22Rv1 (cell line): ENCODE data around the gene MBD6.

Source experiments
- H3K27ac ChIP-seq: fragments of 450-650 bp; 2 replicates; pipeline ENCODE4 v1.5.1; 2017
- CTCF ChIP-seq: fragments of 450-650 bp; IDR thresholded peaks from 2 replicates; pipeline ENCODE4 v1.5.1; 2017; ENCODE audit warnings: mild to moderate bottlenecking
- ZFX ChIP-seq: fragments of 450-650 bp; IDR thresholded peaks from 2 replicates; pipeline ENCODE4 v1.6.1; 2017; ENCODE audit warnings: antibody characterized with exemption, borderline replicate concordance

The MBD6 gene

GRCh38 chr12:57541717-57542116 is 19.1 kb downstream of the MBD6 start:
- no peak for TF ChIP-seq CTCF
- no peak for TF ChIP-seq ZFX
- H3K27ac ChIP-seq, result no peak overlapping the region

GRCh38 chr12:57543581-57543980 is 21.0 kb downstream of the MBD6 start:
- H3K27ac ChIP-seq, result no peak overlapping the region
- TF ChIP-seq CTCF (no peak), ZFX (no peak)

GRCh38 chr12:57545809-57546437 is 23.3 kb downstream of the MBD6 start:
- no peak for TF ChIP-seq CTCF
- TF ChIP-seq ZFX, result no peak
- H3K27ac ChIP-seq, result peak overlapping the region; percentile 64

GRCh38 chr12:57546438-57547287 is 24.0 kb downstream of the MBD6 start, which contains the start of gene DCTN2:
Gene DCTN2, minus strand, starts transcription at chr12:57547192. Its CDS starts 129 bp downstream, at chr12:57547063.
- TF ChIP-seq ZFX (no peak), CTCF (peak; percentile 16; the same call in 1 of the 2 replicates)
- H3K27ac ChIP-seq, result peak within 1 kb of the TSS; percentile 64

- H3K27ac ChIP-seq, result peak overlapping the region; percentile 64
- TF ChIP-seq CTCF (no peak), ZFX (no peak)
Observed at GRCh38 chr12:57547288-57548012, 24.8 kb downstream of the MBD6 start.

GRCh38 chr12:57548013-57548315 is 25.3 kb downstream of the MBD6 start:
- no peak for TF ChIP-seq ZFX
- TF ChIP-seq CTCF, result no peak
- no peak overlapping the region for H3K27ac ChIP-seq

GRCh38 chr12:57548488-57548887 is 25.9 kb downstream of the MBD6 start:
- TF ChIP-seq CTCF, result no peak
- TF ChIP-seq ZFX, result no peak
- no peak overlapping the region for H3K27ac ChIP-seq
